ENCODE results near the gene CIT.

The CIT gene

GRCh38 chr12:119770146-119770545, 107.0 kb downstream of the CIT start:
- Histone ChIP-seq H3K27me3 (ENCODE audit: insufficient read depth, low read length) (no peaks in the 10 kb centered on the region), H3K9ac (ENCODE audit: low read depth, low read length) (no peak overlapping the region), H3K9me3 (ENCODE audit: insufficient read depth, low read depth, low read length) (no peaks in the 10 kb centered on the region), H3K36me3 (ENCODE audit: insufficient read depth, low read length) (peaks cover 89% of the 10 kb centered on the region), H3K4me1 (ENCODE audit: insufficient read depth, low read length) (no peaks in the 10 kb centered on the region), H3K4me3 (ENCODE audit: low read length) (no peak overlapping the region), H3K27ac (ENCODE audit: low read depth, low read length) (no peak overlapping the region)
- WGBS, result 96% methylated on average over 5 of the region's 5 CpGs

GRCh38 chr12:119762619-119763018, 114.5 kb downstream of the CIT start:
- Histone ChIP-seq H3K36me3 (ENCODE audit: insufficient read depth, low read length) (peaks cover 88% of the 10 kb centered on the region), H3K9ac (ENCODE audit: low read depth, low read length) (no peak overlapping the region), H3K4me1 (ENCODE audit: insufficient read depth, low read length) (no peaks in the 10 kb centered on the region), H3K9me3 (ENCODE audit: insufficient read depth, low read depth, low read length) (no peaks in the 10 kb centered on the region), H3K27ac (ENCODE audit: low read depth, low read length) (no peak overlapping the region), H3K27me3 (ENCODE audit: insufficient read depth, low read length) (no peaks in the 10 kb centered on the region), H3K4me3 (ENCODE audit: low read length) (no peak overlapping the region)
- 93% methylated on average over 4 of the region's 4 CpGs for WGBS

GRCh38 chr12:119758722-119759121, 118.4 kb downstream of the CIT start:
- WGBS, result 91% methylated on average over 4 of the region's 4 CpGs
- no peak overlapping the region for H3K4me3 ChIP-seq (ENCODE audit: low read length)
- H3K9ac ChIP-seq (ENCODE audit: low read depth, low read length), result no peak overlapping the region
- no peak overlapping the region for H3K27ac ChIP-seq (ENCODE audit: low read depth, low read length)
- peaks cover 94% of the 10 kb centered on the region for H3K36me3 ChIP-seq (ENCODE audit: insufficient read depth, low read length)
- H3K4me1 ChIP-seq (ENCODE audit: insufficient read depth, low read length), result no peaks in the 10 kb centered on the region
- H3K27me3 ChIP-seq (ENCODE audit: insufficient read depth, low read length), result no peaks in the 10 kb centered on the region
- no peaks in the 10 kb centered on the region for H3K9me3 ChIP-seq (ENCODE audit: insufficient read depth, low read depth, low read length)

- no peak overlapping the region for H3K27ac ChIP-seq (ENCODE audit: low read depth, low read length)
- no peak overlapping the region for H3K9ac ChIP-seq (ENCODE audit: low read depth, low read length)
- 97% methylated on average over 2 of the region's 2 CpGs for WGBS
- H3K9me3 ChIP-seq (ENCODE audit: insufficient read depth, low read depth, low read length), result no peaks in the 10 kb centered on the region
- no peaks in the 10 kb centered on the region for H3K4me1 ChIP-seq (ENCODE audit: insufficient read depth, low read length)
- H3K27me3 ChIP-seq (ENCODE audit: insufficient read depth, low read length), result no peaks in the 10 kb centered on the region
- H3K4me3 ChIP-seq (ENCODE audit: low read length), result no peak overlapping the region
- peaks cover 91% of the 10 kb centered on the region for H3K36me3 ChIP-seq (ENCODE audit: insufficient read depth, low read length)
Measured at GRCh38 chr12:119758234-119758633, 118.9 kb downstream of the CIT start.

- H3K36me3 ChIP-seq (ENCODE audit: insufficient read depth, low read length), result peaks cover 88% of the 10 kb centered on the region
- no peaks in the 10 kb centered on the region for H3K27me3 ChIP-seq (ENCODE audit: insufficient read depth, low read length)
- no peaks in the 10 kb centered on the region for H3K4me1 ChIP-seq (ENCODE audit: insufficient read depth, low read length)
- no peak overlapping the region for H3K4me3 ChIP-seq (ENCODE audit: low read length)
- WGBS, result 95% methylated on average over 9 of the region's 9 CpGs
- H3K9me3 ChIP-seq (ENCODE audit: insufficient read depth, low read depth, low read length), result no peaks in the 10 kb centered on the region
- no peak overlapping the region for H3K9ac ChIP-seq (ENCODE audit: low read depth, low read length)
- no peak overlapping the region for H3K27ac ChIP-seq (ENCODE audit: low read depth, low read length)
Measured at GRCh38 chr12:119751961-119752360, 125.2 kb downstream of the CIT start.

- peaks cover 21% of the 10 kb centered on the region for H3K9me3 ChIP-seq (ENCODE audit: insufficient read depth, low read depth, low read length)
- no peak overlapping the region for H3K9ac ChIP-seq (ENCODE audit: low read depth, low read length)
- peaks cover 87% of the 10 kb centered on the region for H3K36me3 ChIP-seq (ENCODE audit: insufficient read depth, low read length)
- H3K4me3 ChIP-seq (ENCODE audit: low read length), result no peak overlapping the region
- H3K27me3 ChIP-seq (ENCODE audit: insufficient read depth, low read length), result no peaks in the 10 kb centered on the region
- H3K27ac ChIP-seq (ENCODE audit: low read depth, low read length), result no peak overlapping the region
- H3K4me1 ChIP-seq (ENCODE audit: insufficient read depth, low read length), result no peaks in the 10 kb centered on the region
- WGBS, result 91% methylated on average over 4 of the region's 4 CpGs
Measured at GRCh38 chr12:119749666-119750065, 127.5 kb downstream of the CIT start.

GRCh38 chr12:119748497-119748896, 128.6 kb downstream of the CIT start:
- Histone ChIP-seq H3K9ac (ENCODE audit: low read depth, low read length) (no peak overlapping the region), H3K4me1 (ENCODE audit: insufficient read depth, low read length) (no peaks in the 10 kb centered on the region), H3K27me3 (ENCODE audit: insufficient read depth, low read length) (no peaks in the 10 kb centered on the region), H3K27ac (ENCODE audit: low read depth, low read length) (no peak overlapping the region), H3K4me3 (ENCODE audit: low read length) (no peak overlapping the region), H3K36me3 (ENCODE audit: insufficient read depth, low read length) (peaks cover 89% of the 10 kb centered on the region), H3K9me3 (ENCODE audit: insufficient read depth, low read depth, low read length) (peaks cover 25% of the 10 kb centered on the region)
- 95% methylated on average over 8 of the region's 8 CpGs for WGBS

- 100% methylated on average over 1 of the region's 2 CpGs for WGBS
- H3K4me1 ChIP-seq (ENCODE audit: insufficient read depth, low read length), result no peaks in the 10 kb centered on the region
- peaks cover 25% of the 10 kb centered on the region for H3K9me3 ChIP-seq (ENCODE audit: insufficient read depth, low read depth, low read length)
- no peak overlapping the region for H3K4me3 ChIP-seq (ENCODE audit: low read length)
- no peaks in the 10 kb centered on the region for H3K27me3 ChIP-seq (ENCODE audit: insufficient read depth, low read length)
- H3K36me3 ChIP-seq (ENCODE audit: insufficient read depth, low read length), result peaks cover 90% of the 10 kb centered on the region
- H3K27ac ChIP-seq (ENCODE audit: low read depth, low read length), result no peak overlapping the region
- H3K9ac ChIP-seq (ENCODE audit: low read depth, low read length), result no peak overlapping the region
Measured at GRCh38 chr12:119746169-119746568, 131.0 kb downstream of the CIT start.

- Histone ChIP-seq H3K36me3 (ENCODE audit: insufficient read depth, low read length) (peaks cover 90% of the 10 kb centered on the region), H3K27ac (ENCODE audit: low read depth, low read length) (no peak overlapping the region), H3K9ac (ENCODE audit: low read depth, low read length) (no peak overlapping the region), H3K27me3 (ENCODE audit: insufficient read depth, low read length) (no peaks in the 10 kb centered on the region), H3K4me1 (ENCODE audit: insufficient read depth, low read length) (no peaks in the 10 kb centered on the region), H3K4me3 (ENCODE audit: low read length) (no peak overlapping the region), H3K9me3 (ENCODE audit: insufficient read depth, low read depth, low read length) (peaks cover 25% of the 10 kb centered on the region)
- WGBS, result 93% methylated on average over 1 of the region's 1 CpG
Measured at GRCh38 chr12:119744900-119745606, 132.1 kb downstream of the CIT start.

GRCh38 chr12:119742700-119743099, 134.4 kb downstream of the CIT start:
- Histone ChIP-seq H3K36me3 (ENCODE audit: insufficient read depth, low read length) (peaks cover 78% of the 10 kb centered on the region), H3K9ac (ENCODE audit: low read depth, low read length) (no peak overlapping the region), H3K4me1 (ENCODE audit: insufficient read depth, low read length) (no peaks in the 10 kb centered on the region), H3K9me3 (ENCODE audit: insufficient read depth, low read depth, low read length) (peaks cover 25% of the 10 kb centered on the region), H3K27me3 (ENCODE audit: insufficient read depth, low read length) (no peaks in the 10 kb centered on the region), H3K4me3 (ENCODE audit: low read length) (no peak overlapping the region), H3K27ac (ENCODE audit: low read depth, low read length) (no peak overlapping the region)
- WGBS, result 100% methylated on average over 2 of the region's 3 CpGs

- H3K27me3 ChIP-seq (ENCODE audit: insufficient read depth, low read length), result no peaks in the 10 kb centered on the region
- no peaks in the 10 kb centered on the region for H3K4me1 ChIP-seq (ENCODE audit: insufficient read depth, low read length)
- H3K4me3 ChIP-seq (ENCODE audit: low read length), result no peak overlapping the region
- WGBS, result 92% methylated on average over 4 of the region's 4 CpGs
- H3K9me3 ChIP-seq (ENCODE audit: insufficient read depth, low read depth, low read length), result peaks cover 16% of the 10 kb centered on the region
- peaks cover 71% of the 10 kb centered on the region for H3K36me3 ChIP-seq (ENCODE audit: insufficient read depth, low read length)
- no peak overlapping the region for H3K27ac ChIP-seq (ENCODE audit: low read depth, low read length)
- no peak overlapping the region for H3K9ac ChIP-seq (ENCODE audit: low read depth, low read length)
Measured at GRCh38 chr12:119740830-119741229, 136.3 kb downstream of the CIT start.

- Histone ChIP-seq H3K4me3 (ENCODE audit: low read length) (no peak overlapping the region), H3K27ac (ENCODE audit: low read depth, low read length) (no peak overlapping the region), H3K36me3 (ENCODE audit: insufficient read depth, low read length) (peaks cover 54% of the 10 kb centered on the region), H3K27me3 (ENCODE audit: insufficient read depth, low read length) (no peaks in the 10 kb centered on the region), H3K9ac (ENCODE audit: low read depth, low read length) (no peak overlapping the region), H3K9me3 (ENCODE audit: insufficient read depth, low read depth, low read length) (no peaks in the 10 kb centered on the region), H3K4me1 (ENCODE audit: insufficient read depth, low read length) (no peaks in the 10 kb centered on the region)
- 97% methylated on average over 17 of the region's 17 CpGs for WGBS
Measured at GRCh38 chr12:119735079-119735478, 142.0 kb downstream of the CIT start.
